ENCODE data around the gene TRPM3. TPM values are rescaled to one million over a fixed set of nuclear protein-coding genes. Genes with fewer than 3 reads are reported as not detected.

Gene TRPM3
- polyA plus RNA-seq, 2 of the 4 experiments (the other 2 are of a cell fraction) = not detected

GRCh38 chr9:71032779-71033178 lies 88.6 kb downstream of the TRPM3 start:
- Histone ChIP-seq H3K27ac (no peak overlapping the region), H3K4me2 (no peak overlapping the region), H3K9me3 (no peaks in the 10 kb centered on the region), H3K4me1 (no peaks in the 10 kb centered on the region), H3K4me3 (no peak overlapping the region)
- ChIA-PET CTCF (no interaction called here), POLR2A (no interaction called here)
- TF ChIP-seq USF2 (IDR thresholded peaks at IDR 0.05) (no peak), EHF (CRISPR knock-in tag; IDR thresholded peaks at IDR 0.05) (no peak), ZNF302 (CRISPR knock-in tag; IDR thresholded peaks at IDR 0.05) (no peak)
- FAIRE-seq = no peak
- ATAC-seq = no peak
- no peak for DNase-seq (ENCODE audit: low read depth in 1 of 2, low spot score in 1 of 2)

GRCh38 chr9:71025728-71026127 lies 95.7 kb downstream of the TRPM3 start:
- FAIRE-seq (no peak), ATAC-seq (no peak)
- CTCF ChIA-PET = no interaction called here

GRCh38 chr9:71025201-71025600 lies 96.2 kb downstream of the TRPM3 start:
- H3K27ac ChIP-seq = no peak overlapping the region
- no peak overlapping the region for H3K4me2 ChIP-seq
- no peak overlapping the region for H3K4me3 ChIP-seq
- H3K9me3 ChIP-seq = no peaks in the 10 kb centered on the region
- POLR2A ChIA-PET = no interaction called here
- FAIRE-seq = no peak
- H3K4me1 ChIP-seq = no peaks in the 10 kb centered on the region
- DNase-seq (ENCODE audit: low read depth in 1 of 2, low spot score in 1 of 2) = no peak
- WGBS (ENCODE audit: missing lambda C conversion rate) = 25% methylated on average over 6 of the region's 6 CpGs
- CTCF ChIA-PET = no interaction called here
- no peak; a peak in 1 of 6 replicates for ATAC-seq
- TF ChIP-seq RCOR1 (IDR thresholded peaks at IDR 0.05; ENCODE audit: low read depth, low read length) (no peak), JUN (IDR thresholded peaks at IDR 0.05) (no peak), FOSL2 (IDR thresholded peaks at IDR 0.05) (no peak), FOSL2 (CRISPR knock-in tag; IDR thresholded peaks at IDR 0.05) (no peak), ZC3H11A (IDR thresholded peaks at IDR 0.05) (no peak), PBX3 (IDR thresholded peaks at IDR 0.05) (no peak), ZNF302 (CRISPR knock-in tag; IDR thresholded peaks at IDR 0.05) (no peak), JUNB (IDR thresholded peaks at IDR 0.05) (no peak), CBX8 (IDR thresholded peaks at IDR 0.05) (no peak), HES2 (IDR thresholded peaks at IDR 0.05) (no peak), POLR2A (IDR thresholded peaks at IDR 0.05; ENCODE audit: low read length) (no peak), HDAC2 (IDR thresholded peaks at IDR 0.05) (no peak), ESRRA (IDR thresholded peaks at IDR 0.05; ENCODE audit: borderline replicate concordance, low read length) (no peak), EHMT2 (IDR thresholded peaks at IDR 0.05; ENCODE audit: low read depth) (no peak), PHF8 (IDR thresholded peaks at IDR 0.05; ENCODE audit: borderline replicate concordance, low read depth) (no peak), TP53 (CRISPR knock-in tag; IDR thresholded peaks at IDR 0.05) (no peak), RAD21 (conservative IDR thresholded peaks at IDR 0.05 in 1 of 2, IDR thresholded peaks at IDR 0.05 in 1 of 2) (no peak), HOXB5 (CRISPR knock-in tag; IDR thresholded peaks at IDR 0.05) (no peak), SREBF2 (IDR thresholded peaks at IDR 0.05) (no peak), CEBPB (IDR thresholded peaks at IDR 0.05) (no peak)

More at GRCh38 chr9:71025728-71026127, 95.7 kb downstream of the TRPM3 start:
- TF ChIP-seq KDM5A (IDR thresholded peaks at IDR 0.05) (no peak), CBX2 (IDR thresholded peaks at IDR 0.05; ENCODE audit: borderline replicate concordance, low read depth) (no peak), RARB (CRISPR knock-in tag; IDR thresholded peaks at IDR 0.05) (no peak), EHMT2 (IDR thresholded peaks at IDR 0.05; ENCODE audit: low read depth) (no peak)
- WGBS (ENCODE audit: missing lambda C conversion rate) = 21% methylated on average over 2 of the region's 2 CpGs
- no peaks in the 10 kb centered on the region for H3K9me3 ChIP-seq
- H3K27ac ChIP-seq = no peak overlapping the region
- H3K4me1 ChIP-seq = no peaks in the 10 kb centered on the region
- POLR2A ChIA-PET = no interaction called here
- no peak overlapping the region for H3K4me3 ChIP-seq
- DNase-seq (ENCODE audit: low read depth in 1 of 2, low spot score in 1 of 2) = no peak
- H3K4me2 ChIP-seq = no peak overlapping the region

Data from A549 (cell line).